ENCODE measurements around the gene TEX2. TPM values are rescaled to one million over a fixed set of nuclear protein-coding genes. Genes with fewer than 3 reads are reported as not detected.
"Not testable (repeated sequence)": the region's sequence is repeated elsewhere in the genome, so short reads cannot be mapped to it uniquely, and the experiment has no call there.

Gene TEX2
- total and polyA plus RNA-seq, 4 experiments from 2014 or later, result 7.9 to 13.1 (median 10.7) TPM

DNA sequence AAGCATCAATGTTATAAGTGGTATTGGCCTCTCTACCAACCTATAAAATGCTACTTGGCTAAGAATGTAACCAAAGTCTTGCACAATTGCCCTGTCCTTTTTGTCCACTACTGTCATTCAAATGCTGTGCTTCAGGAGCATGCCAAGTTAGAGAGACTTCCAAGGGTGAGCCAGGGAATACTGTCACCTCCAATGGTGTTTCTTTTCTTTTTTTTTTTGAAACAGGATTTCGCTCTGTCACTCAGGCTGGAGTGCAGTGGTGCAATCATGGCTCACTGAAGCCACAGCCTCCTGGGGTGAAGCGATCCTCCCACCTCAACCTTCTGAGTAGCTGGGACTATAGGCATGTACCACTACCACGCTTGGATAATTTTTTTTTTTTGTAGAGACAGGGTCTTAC is 89.4 kb downstream of the TEX2 start:
- Histone ChIP-seq H3K9me3 (ENCODE audit: control insufficient read depth in 1 of 2, low read length in 2 of 2) (no peaks in the 10 kb centered on the region), H3K27me3 (ENCODE audit: insufficient read depth, low read length) (no peaks in the 10 kb centered on the region), H3K27ac (ENCODE audit: low read depth, low read length) (no peak overlapping the region), H3K4me3 (ENCODE audit: low read length in 2 of 2) (no peak overlapping the region), H3K36me3 (ENCODE audit: insufficient read depth, low read length) (no peaks in the 10 kb centered on the region), H3K4me1 (ENCODE audit: insufficient read depth, low read length) (no peaks in the 10 kb centered on the region)
- Mint-ChIP-seq H3K4me3 (no peak overlapping the region), H3K27me3 (no peaks in the 10 kb centered on the region), H3K9me3 (no peaks in the 10 kb centered on the region), H3K4me1 (no peaks in the 10 kb centered on the region), H3K27ac (no peak overlapping the region), H3K36me3 (peaks cover 41 to 45% of the 10 kb centered on the region in 2 donors)
- intact Hi-C loops (cut with micrococcal nuclease), result no loop called here
- ChIA-PET POLR2A (ENCODE audit: partially characterized antibody) (no interaction called here), CTCF (ENCODE audit: partially characterized antibody) (no interaction called here)
- no peak for DNase-seq

- H3K36me3 Mint-ChIP-seq, result peaks cover 41 to 52% of the 10 kb centered on the region in 2 donors
Observed at GRCh38 chr17:64172510-64172909, 90.5 kb downstream of the TEX2 start.

DNA sequence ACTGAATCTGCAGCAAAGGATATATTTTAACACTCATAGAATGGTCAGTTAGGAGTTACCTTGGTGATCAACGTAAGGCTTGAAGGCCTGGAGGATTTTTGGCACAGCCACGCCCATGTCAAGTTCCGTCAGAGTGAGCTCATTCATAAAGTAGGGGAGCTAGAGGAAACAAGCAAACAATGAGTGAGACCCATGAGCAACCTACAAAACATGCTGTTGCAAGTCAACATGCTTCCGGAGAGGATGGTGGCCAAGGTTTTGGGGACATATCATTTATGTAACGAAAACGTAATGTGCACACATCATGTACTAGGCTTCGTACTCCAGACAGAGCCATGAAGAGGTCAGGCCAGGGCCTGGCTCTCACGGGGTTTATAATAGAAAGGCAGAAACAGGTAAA is 92.0 kb downstream of the TEX2 start:
- Histone ChIP-seq H3K4me3 (ENCODE audit: low read length in 2 of 2) (no peak overlapping the region), H3K4me1 (ENCODE audit: insufficient read depth, low read length) (no peaks in the 10 kb centered on the region), H3K27me3 (ENCODE audit: insufficient read depth, low read length) (no peaks in the 10 kb centered on the region), H3K36me3 (ENCODE audit: insufficient read depth, low read length) (no peaks in the 10 kb centered on the region), H3K9me3 (ENCODE audit: control insufficient read depth in 1 of 2, low read length in 2 of 2) (no peaks in the 10 kb centered on the region), H3K27ac (ENCODE audit: low read depth, low read length) (no peak overlapping the region)
- H3K4me1 Mint-ChIP-seq, result no peaks in the 10 kb centered on the region
- H3K4me3 Mint-ChIP-seq, result no peak overlapping the region
- H3K27ac Mint-ChIP-seq, result no peak overlapping the region
- DNase-seq, result no peak
- H3K36me3 Mint-ChIP-seq, result peaks cover 39 to 54% of the 10 kb centered on the region in 2 donors
- POLR2A ChIA-PET (ENCODE audit: partially characterized antibody), result no interaction called here
- no peaks in the 10 kb centered on the region for H3K9me3 Mint-ChIP-seq
- intact Hi-C loops (cut with micrococcal nuclease), result no loop called here
- no peaks in the 10 kb centered on the region for H3K27me3 Mint-ChIP-seq
- CTCF ChIA-PET (ENCODE audit: partially characterized antibody), result no interaction called here

More at GRCh38 chr17:64172510-64172909, 90.5 kb downstream of the TEX2 start:
- ChIA-PET CTCF (ENCODE audit: partially characterized antibody) (no interaction called here), POLR2A (ENCODE audit: partially characterized antibody) (no interaction called here)
- no peaks in the 10 kb centered on the region for H3K9me3 ChIP-seq (ENCODE audit: control insufficient read depth in 1 of 2, low read length in 2 of 2)
- H3K36me3 ChIP-seq (ENCODE audit: insufficient read depth, low read length), result no peaks in the 10 kb centered on the region
- intact Hi-C loops (cut with micrococcal nuclease), result no loop called here
- no peaks in the 10 kb centered on the region for H3K4me1 Mint-ChIP-seq
- H3K4me3 Mint-ChIP-seq, result no peak overlapping the region
- no peak for DNase-seq
- H3K4me1 ChIP-seq (ENCODE audit: insufficient read depth, low read length), result no peaks in the 10 kb centered on the region
- H3K9me3 Mint-ChIP-seq, result no peaks in the 10 kb centered on the region
- H3K27me3 Mint-ChIP-seq, result no peaks in the 10 kb centered on the region
- H3K27ac Mint-ChIP-seq, result peak overlapping the region in 1 of 7 donors; percentile 53
- no peaks in the 10 kb centered on the region for H3K27me3 ChIP-seq (ENCODE audit: insufficient read depth, low read length)
- no peak overlapping the region for H3K27ac ChIP-seq (ENCODE audit: low read depth, low read length)
- no peak overlapping the region for H3K4me3 ChIP-seq (ENCODE audit: low read length in 2 of 2)

- POLR2A ChIA-PET (ENCODE audit: partially characterized antibody), result no interaction called here
- Mint-ChIP-seq H3K36me3 (peaks cover 39 to 54% of the 10 kb centered on the region in 2 donors), H3K4me1 (no peaks in the 10 kb centered on the region), H3K9me3 (no peaks in the 10 kb centered on the region), H3K27me3 (no peaks in the 10 kb centered on the region), H3K4me3 (no peak overlapping the region), H3K27ac (peak overlapping the region in 1 of 7 donors; percentile 10)
- Histone ChIP-seq H3K4me3 (ENCODE audit: low read length in 2 of 2) (no peak overlapping the region), H3K9me3 (ENCODE audit: control insufficient read depth in 1 of 2, low read length in 2 of 2) (no peaks in the 10 kb centered on the region), H3K27ac (ENCODE audit: low read depth, low read length) (no peak overlapping the region), H3K27me3 (ENCODE audit: insufficient read depth, low read length) (no peaks in the 10 kb centered on the region), H3K36me3 (ENCODE audit: insufficient read depth, low read length) (no peaks in the 10 kb centered on the region), H3K4me1 (ENCODE audit: insufficient read depth, low read length) (no peaks in the 10 kb centered on the region)
- DNase-seq, result no peak
- intact Hi-C loops (cut with micrococcal nuclease), result no loop called here
- CTCF ChIA-PET (ENCODE audit: partially characterized antibody), result no interaction called here
Observed at GRCh38 chr17:64170286-64170685, 92.8 kb downstream of the TEX2 start.

DNA sequence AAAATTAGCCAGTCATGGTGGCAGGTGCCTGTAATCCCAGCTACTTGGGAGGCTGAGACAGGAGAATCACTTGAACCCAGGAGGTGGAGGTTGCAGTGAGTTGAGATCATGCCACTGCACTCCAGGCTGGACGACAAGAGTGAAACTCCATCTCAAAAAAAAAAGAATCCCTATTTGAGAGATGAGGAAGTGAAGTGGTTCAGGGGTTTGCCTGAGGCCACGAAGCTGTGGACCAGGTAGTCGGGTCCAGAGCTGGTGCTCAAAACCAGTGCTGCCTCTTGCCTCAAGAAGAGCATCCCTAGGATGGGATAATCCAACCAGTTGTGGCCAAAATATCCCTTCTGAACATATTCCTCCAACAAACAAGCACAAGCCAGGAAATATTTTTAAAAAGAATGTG is 95.4 kb downstream of the TEX2 start:
- H3K36me3 Mint-ChIP-seq, result peaks cover 34 to 45% of the 10 kb centered on the region in 2 donors
- H3K36me3 ChIP-seq (ENCODE audit: insufficient read depth, low read length); H3K27ac ChIP-seq (ENCODE audit: low read depth, low read length); H3K9me3 Mint-ChIP-seq; H3K27ac Mint-ChIP-seq; H3K27me3 ChIP-seq (ENCODE audit: insufficient read depth, low read length); H3K4me3 Mint-ChIP-seq; CTCF ChIA-PET (ENCODE audit: partially characterized antibody); H3K27me3 Mint-ChIP-seq; H3K9me3 ChIP-seq (ENCODE audit: control insufficient read depth in 1 of 2, low read length in 2 of 2); H3K4me1 Mint-ChIP-seq; intact Hi-C loops (cut with micrococcal nuclease); DNase-seq; H3K4me1 ChIP-seq (ENCODE audit: insufficient read depth, low read length); H3K4me3 ChIP-seq (ENCODE audit: low read length in 2 of 2): not testable (repeated sequence)
- POLR2A ChIA-PET (ENCODE audit: partially characterized antibody), result interaction anchor here (1.0 to 1.2 kb wide), 2 partner anchors 13 to 22 kb away, joined by 3 to 4 read pairs; no protein-coding TSS in a partner anchor

DNA sequence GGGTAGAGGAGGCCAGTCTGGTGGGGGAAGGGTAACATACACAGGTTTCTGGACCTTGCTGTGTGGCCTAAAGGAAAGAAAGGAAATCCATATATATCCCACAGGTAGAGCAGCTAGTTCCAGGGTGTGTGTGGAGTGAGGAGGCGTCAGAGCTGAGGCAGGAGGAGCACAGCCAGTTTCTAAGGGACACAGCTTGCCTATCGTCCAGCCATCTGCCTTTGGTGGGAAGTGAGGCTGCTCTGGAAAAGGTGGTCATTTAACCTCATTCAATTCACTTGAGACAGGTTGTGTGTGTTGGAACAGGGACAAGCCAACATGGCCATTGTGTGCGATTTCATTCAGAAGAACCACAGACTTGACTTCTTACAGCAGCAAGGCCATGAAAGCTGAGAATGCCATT is 96.2 kb downstream of the TEX2 start:
- H3K4me3 ChIP-seq (ENCODE audit: low read length in 2 of 2), result no peak overlapping the region
- Mint-ChIP-seq H3K27me3 (no peaks in the 10 kb centered on the region), H3K4me3 (no peak overlapping the region), H3K9me3 (no peaks in the 10 kb centered on the region), H3K4me1 (peaks cover 0 to 2% (median under 1%) of the 10 kb centered on the region in 4 donors), H3K27ac (no peak overlapping the region), H3K36me3 (peaks cover 30 to 38% of the 10 kb centered on the region in 2 donors)
- CTCF ChIA-PET (ENCODE audit: partially characterized antibody), result no interaction called here
- DNase-seq, result no peak
- H3K27me3 ChIP-seq (ENCODE audit: insufficient read depth, low read length), result no peaks in the 10 kb centered on the region
- intact Hi-C loops (cut with micrococcal nuclease), result no loop called here
- no peaks in the 10 kb centered on the region for H3K36me3 ChIP-seq (ENCODE audit: insufficient read depth, low read length)
- H3K9me3 ChIP-seq (ENCODE audit: control insufficient read depth in 1 of 2, low read length in 2 of 2), result no peaks in the 10 kb centered on the region
- peaks cover 1% of the 10 kb centered on the region for H3K4me1 ChIP-seq (ENCODE audit: insufficient read depth, low read length)
- no peak overlapping the region for H3K27ac ChIP-seq (ENCODE audit: low read depth, low read length)
- POLR2A ChIA-PET (ENCODE audit: partially characterized antibody), result interaction anchor here (1.0 to 1.2 kb wide), 2 partner anchors 12 to 21 kb away, joined by 3 to 4 read pairs; no protein-coding TSS in a partner anchor

- no peak overlapping the region for H3K4me3 ChIP-seq (ENCODE audit: low read length in 2 of 2)
- H3K9me3 Mint-ChIP-seq, result no peaks in the 10 kb centered on the region
- H3K27me3 Mint-ChIP-seq, result no peaks in the 10 kb centered on the region
- POLR2A ChIA-PET (ENCODE audit: partially characterized antibody), result no interaction called here
- H3K27ac Mint-ChIP-seq, result no peak overlapping the region
- no peaks in the 10 kb centered on the region for H3K36me3 ChIP-seq (ENCODE audit: insufficient read depth, low read length)
- DNase-seq, result no peak
- intact Hi-C loops (cut with micrococcal nuclease), result no loop called here
- peaks cover 5% of the 10 kb centered on the region for H3K4me1 ChIP-seq (ENCODE audit: insufficient read depth, low read length)
- CTCF ChIA-PET (ENCODE audit: partially characterized antibody), result no interaction called here
- no peaks in the 10 kb centered on the region for H3K9me3 ChIP-seq (ENCODE audit: control insufficient read depth in 1 of 2, low read length in 2 of 2)
- no peak overlapping the region for H3K4me3 Mint-ChIP-seq
- H3K4me1 Mint-ChIP-seq, result peaks cover 0 to 6% (median 2%) of the 10 kb centered on the region in 4 donors
- peaks cover 19 to 30% of the 10 kb centered on the region in 2 donors for H3K36me3 Mint-ChIP-seq
- H3K27me3 ChIP-seq (ENCODE audit: insufficient read depth, low read length), result no peaks in the 10 kb centered on the region
- H3K27ac ChIP-seq (ENCODE audit: low read depth, low read length), result no peak overlapping the region
Observed at GRCh38 chr17:64165347-64165746, 97.7 kb downstream of the TEX2 start.
